Activated T-cell treated with anti-CD3 and anti-CD28 coated beads for 1 hour (primary cell): ENCODE measurements around the gene MIPOL1.
"Not testable (repeated sequence)": the region's sequence is repeated elsewhere in the genome, so short reads cannot be mapped to it uniquely, and the experiment has no call there.

Source experiments
- DNase-seq: peaks from one replicate; pipeline ENCODE4 v3.0.0-alpha.2; 2020; ENCODE audit warnings: low read depth

Gene MIPOL1

DNA sequence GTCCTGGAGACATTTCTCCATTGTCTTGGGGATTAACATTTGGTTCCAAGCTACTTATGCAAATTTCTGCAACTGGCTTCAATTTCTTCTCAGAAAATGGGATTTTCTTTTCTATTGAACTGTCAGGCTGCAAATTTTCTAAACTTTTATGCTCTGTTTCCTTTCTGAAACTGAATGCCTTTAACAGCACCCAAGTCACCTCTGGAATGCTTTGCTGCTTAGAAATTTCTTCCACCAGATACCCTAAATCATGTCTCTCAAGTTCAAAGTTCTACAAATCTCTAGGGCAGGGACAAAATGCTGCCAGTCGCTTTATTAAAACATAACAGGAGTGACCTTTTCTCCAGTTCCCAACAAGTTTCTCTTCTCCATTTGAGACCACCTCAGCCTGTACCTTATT, 264.7 kb downstream of the MIPOL1 start:
- not testable (repeated sequence) for DNase-seq

DNA sequence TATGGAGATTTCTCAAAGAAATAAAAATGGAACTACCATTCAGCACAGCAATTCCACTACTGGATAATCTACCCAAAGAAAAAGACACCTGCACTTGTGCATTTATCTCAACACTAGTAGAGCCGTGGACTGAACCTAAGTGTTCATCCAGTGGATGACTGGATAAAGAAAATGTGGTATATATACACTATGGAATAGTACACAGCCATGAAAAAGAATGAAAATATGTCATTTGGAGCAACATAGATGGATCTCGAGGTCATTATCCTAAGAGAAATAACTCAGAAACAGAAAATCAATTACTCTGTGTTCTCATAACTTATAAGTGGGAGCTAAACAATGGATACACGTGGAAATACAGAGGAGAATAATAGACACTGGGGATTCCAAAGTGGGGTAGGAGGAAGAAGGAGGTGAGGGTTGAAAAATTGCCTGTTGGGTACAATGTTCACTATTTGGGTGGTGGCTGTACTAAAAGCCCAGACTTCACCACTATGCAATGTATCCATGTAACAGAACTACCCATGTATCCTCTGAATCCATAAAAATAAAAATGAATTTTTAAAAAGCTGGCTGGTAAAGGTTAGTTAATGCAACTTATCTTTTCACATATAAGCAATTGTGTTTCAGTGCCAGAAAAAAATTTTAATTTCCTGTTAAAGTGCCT, 266.6 kb downstream of the MIPOL1 start:
- no peak for DNase-seq

DNA sequence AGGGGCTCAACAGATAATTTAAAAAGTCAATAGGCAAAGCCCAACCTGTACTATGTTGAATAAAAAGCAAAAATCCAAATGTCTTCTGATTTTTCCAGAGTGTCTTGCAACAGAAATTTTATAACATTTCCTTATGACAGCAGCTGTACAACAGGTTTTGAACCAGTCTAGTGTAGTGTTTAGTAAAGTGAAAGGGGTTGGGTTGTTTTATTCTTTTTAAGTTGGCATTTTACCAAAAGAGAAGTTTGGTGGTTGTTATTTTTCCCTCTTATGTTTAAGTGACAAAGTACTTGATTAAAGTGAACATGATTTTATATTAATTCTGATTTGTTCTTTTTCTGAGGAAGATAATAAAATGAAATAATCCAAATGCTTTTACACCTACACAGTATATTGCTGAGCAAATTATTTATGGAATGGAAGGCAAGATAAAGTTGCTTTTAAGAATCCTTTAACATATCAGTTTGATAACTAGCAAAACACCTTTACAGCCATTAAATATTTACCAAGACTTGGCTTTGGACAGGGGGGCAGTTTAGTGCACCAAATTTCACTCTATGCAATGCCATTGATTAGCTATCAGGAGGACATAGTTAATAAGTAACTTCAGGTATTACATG, 268.4 kb downstream of the MIPOL1 start:
- no peak for DNase-seq

DNA sequence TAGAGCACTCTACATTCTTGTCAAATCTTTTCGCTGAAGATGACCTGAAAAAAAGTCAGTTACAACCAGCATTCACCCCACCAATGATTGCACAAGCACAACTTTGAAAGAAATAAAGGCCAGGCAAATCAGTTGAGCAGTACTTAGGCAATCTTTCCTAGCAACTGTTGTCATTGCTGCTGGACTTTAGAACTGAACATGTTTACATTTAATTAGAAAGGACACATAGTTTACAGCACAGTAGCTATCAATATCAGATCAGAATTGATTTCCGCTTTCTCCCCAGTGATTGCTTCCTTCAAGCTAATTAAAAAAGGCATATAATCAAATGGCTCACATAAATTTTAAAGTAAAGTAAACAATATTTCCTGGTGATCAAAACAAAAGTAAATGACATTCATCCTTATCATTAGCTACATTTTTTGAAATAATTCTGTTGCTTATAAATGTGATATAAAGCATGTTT, 268.9 kb downstream of the MIPOL1 start:
- DNase-seq: no peak

DNA sequence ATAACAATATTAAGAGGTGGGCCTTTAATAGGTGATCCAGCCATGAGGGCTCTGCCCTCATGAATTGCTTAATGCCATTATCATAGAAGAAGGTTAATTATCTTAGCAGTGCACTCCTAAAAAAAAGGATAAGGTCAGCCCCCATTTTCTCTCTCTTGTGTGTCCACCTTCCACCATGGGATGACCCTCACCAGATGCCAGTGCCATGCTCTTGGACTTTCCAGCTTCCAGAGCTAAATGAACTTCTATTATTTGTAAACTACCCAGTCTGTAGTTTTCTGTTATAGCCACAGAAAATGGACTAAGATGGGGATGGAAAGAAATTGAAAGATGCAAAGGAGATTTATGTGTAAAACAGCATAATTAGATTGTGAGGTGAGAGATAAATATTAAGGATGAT, 271.9 kb downstream of the MIPOL1 start:
- DNase-seq: no peak

DNA sequence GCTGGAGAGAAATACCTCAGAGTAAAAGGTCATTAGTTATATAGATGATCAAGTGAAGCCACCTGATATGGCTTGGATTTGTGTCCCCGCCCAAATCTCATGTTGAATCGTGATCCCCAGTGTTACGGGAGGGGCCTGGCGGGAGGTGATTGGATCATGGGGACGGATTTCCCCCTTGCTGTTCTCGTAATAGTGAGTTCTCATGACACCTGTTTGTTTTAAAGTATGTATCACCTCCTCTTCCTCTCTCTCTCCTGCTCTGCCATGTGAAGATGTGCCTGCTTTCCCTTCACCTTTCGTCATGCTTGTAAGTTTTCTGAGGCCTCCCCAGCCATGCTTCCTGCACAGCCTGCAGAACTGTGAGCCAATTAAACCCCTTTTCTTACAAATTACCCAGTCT, 272.5 kb downstream of the MIPOL1 start:
- DNase-seq: no peak

DNA sequence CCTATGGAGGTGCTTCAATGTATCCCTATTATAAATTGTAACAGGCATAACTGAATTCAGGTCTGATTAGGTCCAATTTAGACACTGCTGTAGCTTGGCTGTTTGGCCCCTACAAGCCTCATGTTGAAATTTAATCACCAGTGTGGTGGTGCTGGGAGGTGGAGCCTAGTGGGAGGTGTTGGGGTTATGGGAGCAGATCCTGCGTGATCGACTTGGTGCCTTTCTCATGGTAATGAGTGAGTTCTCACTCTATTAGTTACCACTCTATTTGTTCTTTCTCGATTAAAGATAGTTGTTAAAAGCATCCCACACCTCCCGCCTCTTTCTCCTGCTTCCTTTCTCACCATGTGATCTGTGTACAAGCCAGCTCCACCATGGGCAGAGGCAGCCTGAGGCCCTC, 275.2 kb downstream of the MIPOL1 start:
- DNase-seq: no peak

DNA sequence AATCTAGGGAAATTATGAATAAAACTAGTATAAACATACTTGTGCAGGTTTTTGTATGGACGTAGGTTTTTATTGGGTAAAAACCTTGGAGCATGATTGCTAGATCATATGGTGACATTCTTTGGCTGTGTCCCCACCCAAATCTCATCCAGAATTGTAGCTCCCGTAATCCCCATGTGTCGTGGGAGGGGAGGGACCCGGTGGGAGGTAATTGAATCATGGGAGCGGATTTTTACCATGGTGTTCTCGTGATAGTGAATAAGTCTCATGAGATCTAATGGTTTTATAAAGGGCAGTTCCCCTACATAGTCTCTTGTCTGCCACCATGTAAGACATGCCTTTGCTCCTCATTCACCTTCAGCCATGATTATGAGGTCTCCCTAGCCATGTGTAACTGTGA, 276.5 kb downstream of the MIPOL1 start:
- no peak for DNase-seq

DNA sequence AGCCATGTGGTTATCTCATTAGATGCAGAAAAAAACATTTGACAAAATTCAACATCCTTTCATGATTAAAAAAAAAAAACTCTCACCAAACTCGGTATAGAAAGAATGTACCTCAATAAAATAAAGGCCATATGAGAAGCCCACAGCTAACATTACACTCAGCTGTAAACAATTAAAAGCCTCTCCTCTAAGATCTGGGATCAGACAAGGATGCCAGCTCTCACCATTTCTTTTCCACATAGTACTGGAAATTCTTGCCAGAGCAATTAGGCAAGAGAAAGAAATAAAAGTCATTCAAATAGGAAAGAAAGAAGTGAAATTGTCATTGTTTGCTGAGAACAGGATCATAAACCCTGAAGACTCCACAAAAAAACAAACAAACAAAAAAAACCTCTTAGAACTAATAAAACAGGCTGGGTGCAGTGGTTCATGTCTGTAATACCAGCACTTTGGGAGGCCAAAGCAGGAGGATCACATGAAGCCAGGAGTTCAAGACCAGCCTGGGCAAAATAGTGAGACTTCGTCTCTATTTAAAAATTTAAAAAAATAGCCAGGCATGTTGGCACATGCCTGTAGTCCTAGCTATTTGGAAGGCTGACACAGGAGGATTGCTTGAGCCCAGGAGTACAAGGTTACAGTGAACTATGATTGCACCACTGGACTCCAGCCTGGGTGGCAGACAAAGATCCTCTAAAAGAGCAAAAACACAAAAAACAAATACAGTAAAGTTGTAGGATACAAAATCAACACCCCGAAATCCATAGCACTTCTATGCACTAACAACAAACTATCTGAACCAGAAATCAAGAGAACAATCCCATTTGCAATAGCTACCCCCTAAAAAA, 282.9 kb downstream of the MIPOL1 start:
- DNase-seq: no peak

DNA sequence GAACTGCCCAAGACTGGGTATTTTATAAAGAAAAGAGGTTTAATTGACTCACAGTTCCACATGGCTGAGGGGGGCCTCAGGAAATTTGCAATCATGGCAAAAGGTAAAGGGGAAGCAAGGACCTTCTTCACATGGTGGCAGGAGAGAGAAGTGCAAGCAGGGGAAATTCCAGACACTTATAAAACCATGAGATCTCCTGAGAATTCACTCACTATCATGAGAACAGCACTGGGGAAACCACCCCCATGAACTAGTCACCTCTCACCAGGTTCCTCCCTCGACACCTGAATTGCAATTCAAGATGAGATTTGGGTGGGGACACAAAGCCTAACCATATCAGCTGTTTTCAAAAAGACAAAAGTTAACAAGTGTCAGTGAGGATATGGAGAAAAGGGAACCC, 284.7 kb downstream of the MIPOL1 start:
- no peak for DNase-seq

DNA sequence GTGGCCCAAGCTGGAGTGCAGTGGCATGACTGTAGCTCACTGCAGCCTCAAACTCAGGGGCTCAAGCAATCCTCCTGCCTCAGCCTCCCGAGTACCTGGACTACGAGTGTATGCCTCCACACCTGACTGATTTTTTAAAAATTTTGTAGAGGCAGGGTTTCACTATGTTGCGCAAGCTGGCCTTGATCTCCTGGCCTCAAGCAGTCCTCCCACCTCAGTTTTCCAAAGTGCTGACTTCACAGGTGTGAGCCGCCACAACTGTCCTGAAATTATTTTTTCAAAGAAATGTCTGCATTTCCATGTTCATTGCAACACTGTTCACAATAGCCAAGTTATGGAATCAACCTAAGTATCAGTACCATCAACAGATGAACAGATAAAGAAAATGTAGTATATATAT, 285.9 kb downstream of the MIPOL1 start:
- no peak for DNase-seq

DNA sequence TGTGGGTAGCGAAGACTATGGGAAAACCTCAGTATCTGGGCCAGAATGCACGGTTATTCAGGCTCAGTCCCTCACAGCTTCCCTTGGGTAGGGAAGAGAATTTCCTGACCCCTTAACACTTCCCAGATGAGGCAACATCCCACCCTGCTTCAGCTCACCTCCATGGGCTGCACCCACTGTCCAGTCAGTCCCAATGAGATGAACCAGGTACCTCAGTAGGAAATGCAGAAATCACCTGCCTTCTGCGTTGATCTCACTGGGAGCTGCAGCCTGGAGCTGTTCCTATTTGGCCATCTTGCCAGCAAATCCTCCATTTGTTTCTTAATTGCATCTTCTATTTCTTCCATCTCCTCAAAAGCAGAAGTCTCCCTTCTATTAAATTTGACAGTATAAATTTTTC, 292.9 kb downstream of the MIPOL1 start:
- DNase-seq: no peak

DNA sequence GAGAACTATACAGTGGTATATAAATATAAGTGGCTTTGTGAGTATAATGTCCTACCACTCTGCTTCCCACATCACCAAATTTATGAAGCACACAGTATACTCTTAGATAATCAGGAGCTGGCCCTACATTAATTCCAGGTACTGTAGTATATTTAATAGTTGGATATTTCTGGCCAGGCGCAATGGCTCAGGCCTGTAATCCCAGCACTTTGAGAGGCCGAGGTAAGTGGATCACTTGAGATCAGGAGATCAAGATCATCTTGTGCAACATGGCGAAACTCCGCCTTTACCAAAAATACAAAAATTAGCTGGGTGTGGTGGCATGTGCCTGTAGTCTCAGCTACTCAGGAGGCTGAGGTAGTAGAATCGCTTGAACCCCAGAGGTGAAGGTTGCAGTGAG, 293.3 kb downstream of the MIPOL1 start:
- DNase-seq: no peak

DNA sequence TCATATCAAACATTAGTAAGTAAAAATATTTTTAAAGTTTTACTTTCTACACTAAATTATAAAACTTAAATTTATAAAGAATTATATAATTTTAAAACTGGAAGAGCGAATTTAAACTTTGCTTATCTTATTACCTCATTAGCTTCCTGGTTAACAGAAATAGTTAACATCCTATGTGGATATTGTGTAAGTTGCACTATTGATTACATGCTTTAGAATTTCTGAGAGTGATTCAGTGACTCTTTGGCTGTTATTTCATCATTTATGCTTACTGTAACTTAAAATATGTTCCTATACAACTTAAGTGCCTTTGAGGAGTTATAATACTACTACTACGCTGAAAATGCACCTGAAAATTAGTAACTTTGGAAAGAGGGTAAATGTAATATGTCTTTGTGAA, 295.9 kb downstream of the MIPOL1 start:
- DNase-seq: no peak

DNA sequence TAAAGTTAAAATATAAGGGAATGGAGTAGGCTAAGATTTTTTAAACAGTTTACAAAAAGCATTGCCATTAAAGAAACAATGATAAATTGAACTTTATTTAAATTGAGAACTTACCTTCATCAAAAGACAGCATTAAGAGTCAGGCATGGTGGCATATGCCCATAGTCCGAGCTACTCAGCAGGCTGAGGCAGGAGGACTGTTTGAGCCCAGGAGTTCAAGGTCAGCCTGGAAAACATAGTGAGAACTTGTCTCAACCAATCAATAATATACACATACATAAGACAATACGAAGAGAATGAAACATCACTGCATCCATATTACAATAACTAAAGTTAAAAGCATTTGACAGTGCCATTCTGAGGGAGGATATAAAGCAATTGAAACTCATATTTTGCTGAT, 299.7 kb downstream of the MIPOL1 start:
- no peak for DNase-seq

DNA sequence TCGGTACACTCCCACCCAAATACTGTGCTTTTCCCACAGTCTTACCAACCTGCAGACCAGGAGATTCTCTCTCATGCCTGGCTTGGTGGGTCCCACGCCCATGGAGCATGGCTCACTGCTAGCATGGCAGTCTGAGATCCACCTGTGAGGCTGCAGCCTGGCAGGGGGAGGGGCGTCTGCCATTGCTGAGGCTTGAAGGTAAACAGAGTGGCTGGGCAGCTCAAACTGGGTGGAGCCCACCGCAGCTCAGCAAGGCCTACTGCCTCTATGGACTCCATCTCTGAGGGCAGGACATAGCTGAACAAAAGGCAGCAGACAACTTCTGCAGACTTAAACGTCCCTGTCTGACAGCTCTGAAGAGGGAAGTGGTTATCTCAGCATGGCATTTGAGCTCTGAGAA, 304.1 kb downstream of the MIPOL1 start:
- DNase-seq: no peak

DNA sequence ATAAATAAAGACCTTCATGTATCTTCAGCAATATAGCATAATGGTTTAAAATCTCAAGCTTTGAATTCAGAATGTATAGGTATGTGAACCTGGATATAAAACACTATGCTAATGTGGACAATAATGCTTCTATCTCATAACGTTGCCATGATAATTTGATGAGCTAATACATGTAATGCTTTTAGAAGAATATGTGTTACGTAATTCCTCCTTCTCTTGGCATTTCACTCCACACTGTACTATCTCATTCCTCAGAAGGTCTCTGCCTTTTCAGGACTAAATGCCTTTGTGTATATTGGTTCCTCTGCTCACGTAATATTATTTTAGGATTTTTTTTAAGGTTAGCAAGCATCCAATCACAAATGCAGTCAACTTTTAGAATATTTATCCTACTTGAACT, 310.8 kb downstream of the MIPOL1 start:
- DNase-seq: no peak

DNA sequence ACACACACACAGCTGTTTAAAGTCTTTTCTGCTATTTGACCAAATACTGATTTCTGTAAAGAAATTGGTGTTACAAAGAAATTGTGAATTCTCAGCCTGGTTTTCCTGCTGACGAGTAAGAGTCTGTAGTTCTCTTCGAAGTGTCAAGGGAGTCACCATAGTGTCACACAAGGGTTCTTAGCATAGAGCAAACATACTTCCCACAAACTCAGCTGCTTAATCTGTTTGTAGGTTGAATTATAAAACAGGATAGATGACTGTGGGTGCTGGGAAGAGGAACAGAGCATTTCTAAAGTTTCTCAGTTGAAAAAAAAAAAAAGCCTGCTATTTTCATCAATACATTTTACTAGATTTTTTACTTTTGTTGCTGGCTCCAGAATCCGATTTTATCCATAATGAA, 314.4 kb downstream of the MIPOL1 start:
- DNase-seq: no peak

DNA sequence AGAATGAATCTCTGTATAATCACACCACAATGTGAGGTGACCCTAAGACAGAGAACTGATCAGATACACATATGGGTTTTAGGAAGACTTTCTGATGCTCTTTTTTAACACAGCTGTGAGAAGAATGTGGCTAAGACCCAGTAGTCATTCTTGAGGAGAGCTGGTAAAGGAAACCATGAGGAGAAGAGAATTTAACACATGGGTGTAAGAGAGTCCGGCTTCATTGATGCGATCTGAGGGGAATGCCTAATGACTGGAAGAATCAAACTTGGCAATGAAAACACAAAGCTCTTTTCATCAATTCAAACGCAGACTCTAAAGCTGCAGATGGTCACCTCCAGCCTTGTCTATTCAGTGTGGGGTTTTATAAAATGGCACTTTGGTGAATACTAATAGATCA, 318.0 kb downstream of the MIPOL1 start:
- DNase-seq: no peak

DNA sequence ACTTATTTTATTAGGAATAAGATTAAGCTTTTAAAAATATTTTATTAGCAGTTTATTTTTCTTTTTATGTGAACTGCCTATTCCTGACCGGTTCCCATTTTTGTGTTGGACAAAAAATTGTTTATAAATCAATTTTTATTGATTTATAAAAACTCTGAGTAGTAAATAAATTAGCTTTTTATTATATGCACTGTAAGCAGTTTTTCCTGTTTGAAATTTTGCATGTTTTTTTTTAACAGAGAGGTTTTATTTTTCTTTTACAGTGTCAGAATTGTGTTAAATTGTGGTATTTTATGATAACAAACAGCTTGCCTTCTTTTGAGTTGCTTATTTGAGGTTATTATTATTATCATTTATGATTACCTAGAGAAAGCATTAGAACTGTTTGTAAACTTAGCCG, 329.3 kb downstream of the MIPOL1 start:
- no peak for DNase-seq

DNA sequence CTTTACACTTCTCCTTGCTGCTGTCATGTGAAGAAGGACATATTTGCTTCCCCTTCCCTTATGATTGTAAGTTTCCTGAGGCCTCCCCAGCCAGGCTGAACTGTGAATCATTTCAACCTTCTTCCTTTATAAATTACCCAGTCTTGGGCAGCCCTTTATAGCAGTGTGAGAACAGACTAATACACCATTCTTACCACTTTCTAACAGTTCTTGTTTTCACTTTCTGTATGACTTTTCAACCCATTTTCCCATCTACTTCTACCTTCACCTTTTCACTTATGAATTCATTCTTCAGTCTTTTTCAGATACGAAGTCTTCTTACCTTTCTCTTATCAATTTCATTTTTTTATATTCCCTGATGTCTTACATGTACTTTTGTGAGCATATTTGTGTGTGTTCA, 342.3 kb downstream of the MIPOL1 start:
- DNase-seq: no peak

DNA sequence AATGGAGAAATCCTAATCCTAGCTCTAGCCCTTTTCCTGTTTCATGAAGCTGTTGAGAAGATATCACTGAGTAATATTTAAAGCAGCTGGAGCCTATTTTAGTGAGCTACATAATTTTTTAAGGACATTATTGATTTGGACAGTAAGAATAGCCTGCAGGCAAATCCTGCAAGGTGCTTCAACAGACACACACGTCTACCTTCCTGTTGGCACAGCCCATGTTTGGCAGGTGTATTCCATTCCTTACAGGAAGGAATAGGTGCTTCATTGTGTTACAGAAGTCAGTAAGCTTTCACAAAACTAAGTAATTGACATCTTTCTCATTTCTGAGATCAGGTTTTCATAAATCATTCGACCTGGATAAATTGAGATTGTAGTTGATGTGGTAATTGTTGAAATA, 346.7 kb downstream of the MIPOL1 start:
- DNase-seq: no peak

DNA sequence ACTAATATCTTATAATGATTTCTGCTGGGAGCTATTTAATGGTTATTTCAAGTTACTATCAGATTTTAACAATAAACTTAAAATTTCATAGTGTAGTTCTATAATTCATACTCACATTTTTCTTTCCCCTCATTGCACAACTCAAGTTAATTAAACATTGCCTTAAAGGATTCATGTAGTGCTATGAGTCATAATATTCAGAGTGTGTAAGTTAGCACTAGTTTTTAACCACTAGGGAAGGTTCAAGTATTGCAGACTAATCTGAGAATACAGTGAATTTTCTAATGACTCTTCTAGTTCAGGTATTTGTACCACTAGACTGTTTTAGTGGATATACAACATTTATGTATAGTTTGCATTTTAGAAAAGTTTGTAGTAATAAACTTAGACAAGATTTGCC, 347.4 kb downstream of the MIPOL1 start:
- DNase-seq: no peak
